ENCODE results near the gene LRRIQ1. TPM values are rescaled to one million over a fixed set of nuclear protein-coding genes. Genes with fewer than 3 reads are reported as not detected.

Gene LRRIQ1
- total and polyA plus RNA-seq, 10 donors = 0.02 to 1.0 (median 0.20) TPM; not detected in 1

- no peak for TF ChIP-seq POLR2AphosphoS5 (IDR thresholded peaks at IDR 0.05)
- no peak for TF ChIP-seq POLR2A (IDR thresholded peaks at IDR 0.05)
- no peak for TF ChIP-seq CTCF (IDR thresholded peaks at IDR 0.05 in 8 of 11, conservative IDR thresholded peaks at IDR 0.05 in 3 of 11)
- Histone ChIP-seq H3K27ac (no peak overlapping the region), H3K27me3 (replicated peaks in 1 of 7) (no peaks in the 10 kb centered on the region), H3K4me3 (no peak overlapping the region), H3K4me1 (peaks cover 0 to 13% (median 0%) of the 10 kb centered on the region in 6 donors), H3K9me3 (no peaks in the 10 kb centered on the region), H3K36me3 (no peaks in the 10 kb centered on the region)
- intact Hi-C loops (cut with DNase I; ENCODE audit: low total_unique reads) = no loop called here
- WGBS, 5 donors = 36 to 48% (median 42%) methylated on average over 2 of the region's 2 CpGs
- DNase-seq = no peak
Measured at GRCh38 chr12:85060916-85061315, 24.8 kb downstream of the LRRIQ1 start.

GRCh38 chr12:85065837-85066482 lies 29.8 kb downstream of the LRRIQ1 start:
- no peak for DNase-seq
- no peaks in the 10 kb centered on the region for H3K9me3 ChIP-seq
- WGBS, 5 donors = 86 to 94% (median 89%) methylated on average over 3 of the region's 3 CpGs

GRCh38 chr12:85072826-85073225 lies 36.7 kb downstream of the LRRIQ1 start:
- Histone ChIP-seq H3K9me3 (no peaks in the 10 kb centered on the region), H3K36me3 (no peaks in the 10 kb centered on the region), H3K4me3 (no peak overlapping the region), H3K4me1 (no peaks in the 10 kb centered on the region), H3K27me3 (replicated peaks in 1 of 7) (no peaks in the 10 kb centered on the region), H3K27ac (no peak overlapping the region)
- TF ChIP-seq POLR2AphosphoS5 (IDR thresholded peaks at IDR 0.05) (no peak), CTCF (IDR thresholded peaks at IDR 0.05 in 8 of 11, conservative IDR thresholded peaks at IDR 0.05 in 3 of 11) (no peak), POLR2A (IDR thresholded peaks at IDR 0.05) (no peak)
- 69 to 91% (median 88%) methylated on average over 1 of the region's 1 CpG for WGBS, 5 donors
- no peak for DNase-seq
- intact Hi-C loops (cut with DNase I; ENCODE audit: low total_unique reads) = no loop called here

More at GRCh38 chr12:85065837-85066482, 29.8 kb downstream of the LRRIQ1 start:
- intact Hi-C loops (cut with DNase I; ENCODE audit: low total_unique reads) = no loop called here
- no peaks in the 10 kb centered on the region for H3K27me3 ChIP-seq (replicated peaks in 1 of 7)
- H3K4me1 ChIP-seq = no peaks in the 10 kb centered on the region
- no peaks in the 10 kb centered on the region for H3K36me3 ChIP-seq
- no peak overlapping the region for H3K4me3 ChIP-seq
- H3K27ac ChIP-seq = no peak overlapping the region
- TF ChIP-seq CTCF (IDR thresholded peaks at IDR 0.05 in 8 of 11, conservative IDR thresholded peaks at IDR 0.05 in 3 of 11) = no peak
- TF ChIP-seq POLR2AphosphoS5 (IDR thresholded peaks at IDR 0.05) = no peak
- no peak for TF ChIP-seq POLR2A (IDR thresholded peaks at IDR 0.05)

GRCh38 chr12:85076688-85077430 lies 40.7 kb downstream of the LRRIQ1 start:
- DNase-seq = no peak
- Histone ChIP-seq H3K4me3 (no peak overlapping the region), H3K9me3 (no peaks in the 10 kb centered on the region), H3K27ac (no peak overlapping the region), H3K36me3 (no peaks in the 10 kb centered on the region), H3K4me1 (no peaks in the 10 kb centered on the region), H3K27me3 (replicated peaks in 1 of 7) (no peaks in the 10 kb centered on the region)
- TF ChIP-seq POLR2AphosphoS5 (IDR thresholded peaks at IDR 0.05) = no peak
- TF ChIP-seq POLR2A (IDR thresholded peaks at IDR 0.05) = no peak
- TF ChIP-seq CTCF (IDR thresholded peaks at IDR 0.05 in 8 of 11, conservative IDR thresholded peaks at IDR 0.05 in 3 of 11) = no peak
- WGBS, 5 donors = 0 to 7% (median 3%) methylated on average over 1 of the region's 1 CpG
- intact Hi-C loops (cut with DNase I; ENCODE audit: low total_unique reads) = no loop called here
